Stimulated activated CD8-positive, alpha-beta memory T cell treated with anti-CD3 and anti-CD28 coated beads, Interleukin-4, amount 100 ng/mL, for 24 hours (primary cell): ENCODE measurements around the gene RBBP5.

Experiments
- DNase-seq: peaks from one replicate; pipeline ENCODE4 v3.0.0-alpha.2; 2020; ENCODE audit warnings: low read depth

RBBP5 gene

GRCh38 chr1:205056956-205057568 lies 64.7 kb downstream of the RBBP5 start:
- DNase-seq: no peak

- no peak for DNase-seq
These were observed 65.6 kb downstream of the RBBP5 start for GRCh38 chr1:205056188-205056611.

GRCh38 chr1:205054013-205054412 lies 67.8 kb downstream of the RBBP5 start:
- no peak for DNase-seq

GRCh38 chr1:205053296-205053695 lies 68.5 kb downstream of the RBBP5 start:
- no peak for DNase-seq

- DNase-seq: no peak
These were observed 69.1 kb downstream of the RBBP5 start for GRCh38 chr1:205052690-205053089.

- no peak for DNase-seq
These were observed 72.3 kb downstream of the RBBP5 start for GRCh38 chr1:205049479-205049878.

- no peak for DNase-seq
These were observed 73.4 kb downstream of the RBBP5 start for GRCh38 chr1:205048382-205048781.

GRCh38 chr1:205047764-205048231 lies 74.0 kb downstream of the RBBP5 start:
- DNase-seq: no peak

- no peak for DNase-seq
These were observed 74.9 kb downstream of the RBBP5 start for GRCh38 chr1:205046870-205047269.

GRCh38 chr1:205045146-205045545 lies 76.6 kb downstream of the RBBP5 start:
- DNase-seq: no peak

- DNase-seq: no peak
These were observed 77.0 kb downstream of the RBBP5 start for GRCh38 chr1:205044741-205045140.

GRCh38 chr1:205043866-205044265 lies 77.9 kb downstream of the RBBP5 start:
- DNase-seq: no peak

GRCh38 chr1:205042911-205043806 lies 78.6 kb downstream of the RBBP5 start, which contains the start of gene CNTN2:
Gene CNTN2, plus strand, starts transcription at chr1:205043212. Its CDS starts 9,974 bp downstream, at chr1:205053186.
- no peak for DNase-seq

GRCh38 chr1:205041998-205042910 lies 79.5 kb downstream of the RBBP5 start:
- no peak for DNase-seq

- no peak for DNase-seq
These were observed 80.6 kb downstream of the RBBP5 start for GRCh38 chr1:205041001-205041715.

- DNase-seq: no peak
These were observed 83.5 kb downstream of the RBBP5 start for GRCh38 chr1:205038132-205038786.

GRCh38 chr1:205037539-205037938 lies 84.2 kb downstream of the RBBP5 start:
- DNase-seq: no peak
